Pancreas (tissue), 10 donors: ENCODE results near the gene KCNJ2. TPM values are rescaled to one million over a fixed set of nuclear protein-coding genes. Genes with fewer than 3 reads are reported as not detected.

ENCODE experiments used
- ATAC-seq, 4 donors: fragments of 200-7000 bp; cut with Tn5 transposase; one replicate each; pipeline versions ENCODE4 v1.8.0 to v1.9.1; 2020; ENCODE audit warnings: mild to moderate bottlenecking in 4 of 4, moderate library complexity in 4 of 4
- DNase-seq, 6 donors: peaks; one replicate each; pipeline ENCODE4 v3.0.0-alpha.2; 2020
- FAIRE-seq: peaks from 2 replicates; lab custom pipeline; 2012; peaks lifted over from hg19 to GRCh38; lab: Jason Lieb, UNC
- H3K27ac ChIP-seq, 4 donors: fragments of 200-600 bp; sonication (generic); 1 replicate in 3 of 4; 2 replicates in 1 of 4; pipeline versions ENCODE4 v1.5.0 to v1.8.0; 2020
- H3K27me3 ChIP-seq, 4 donors: fragments of 200-600 bp; one replicate each; pipeline ENCODE4 v1.8.0; 2021
- H3K36me3 ChIP-seq, 3 donors: fragments of 200-600 bp; sonication (generic) in 1 of 3; one replicate each; pipeline versions ENCODE4 v1.5.0 to v1.8.0; 2020 to 2021
- H3K4me1 ChIP-seq, 3 donors: fragments of 200-600 bp; one replicate each; pipeline ENCODE4 v1.8.0; 2021
- H3K4me3 ChIP-seq, 4 donors: fragments of 200-600 bp; sonication (generic) in 2 of 4; one replicate each; pipeline versions ENCODE4 v1.5.0 to v1.8.0; 2020 to 2021
- H3K9me3 ChIP-seq, 4 donors: fragments of 200-600 bp; one replicate each; pipeline ENCODE4 v1.8.0; 2021
- CTCF ChIP-seq, 4 donors: fragments of 200-600 bp; sonication (generic) in 3 of 4; IDR thresholded peaks; one replicate each; pipeline versions ENCODE4 v1.5.0 to v1.8.0; 2021; ENCODE audit warnings: antibody characterized with exemption in 4 of 4
- WGBS, 2 donors: extraction: QIAGEN DNeasy Blood & Tissue Kit; methylation state at CpG; one replicate each; pipeline ENCODE4 v1.1.7; 2013; 5-methylcytosine and 5-hydroxymethylcytosine counted together
- intact Hi-C, 3 donors: fragments of 100-400 bp; cut with DNase I; formaldehyde crosslinking; loops; one replicate each; pipeline versions ENCODE4 v1.11.1 to v1.14.2; 2022
- polyA plus RNA-seq, 2 donors: library from polyadenylated mRNA; stranded (reverse); fragments of 200-250 nt; gene quantifications; one replicate each; pipeline ENCODE4 v1.2.3, GENCODE V29; 2013
- total RNA-seq, 6 donors: library from RNA; stranded (reverse); fragmentation: NEBNext Ultra II Directional in 4 of 6; extraction: Animal tissue kit (Norgen Biotek cat#: 25700) in 4 of 6; gene quantifications; one replicate each; pipeline versions ENCODE4 v1.2.1 to v1.2.4, GENCODE V29; 2021 to 2023
- donor health status: healthy with polysubstance abuse.
- donor health status: DM: no; HTN: no; CAD: no; lungs with moderate emphysema.
- donor health status: DM: no; HTN: no; CAD: no.
- donor health status: control.
- donor health status: control.
- donor health status: Bipolar disorder and iron deficiency.
- donor health status: DM: yes; HTN: yes; CAD: no.
- donor health status: DM: no; HTN: no; CAD: no.
- donor health status: DM: no; HTN: no; CAD: no.
- donor health status: DM: yes; HTN: yes; CAD: no.

The KCNJ2 gene
- total and polyA plus RNA-seq, 8 donors: 0.32 to 2.3 (median 0.60) TPM

DNA sequence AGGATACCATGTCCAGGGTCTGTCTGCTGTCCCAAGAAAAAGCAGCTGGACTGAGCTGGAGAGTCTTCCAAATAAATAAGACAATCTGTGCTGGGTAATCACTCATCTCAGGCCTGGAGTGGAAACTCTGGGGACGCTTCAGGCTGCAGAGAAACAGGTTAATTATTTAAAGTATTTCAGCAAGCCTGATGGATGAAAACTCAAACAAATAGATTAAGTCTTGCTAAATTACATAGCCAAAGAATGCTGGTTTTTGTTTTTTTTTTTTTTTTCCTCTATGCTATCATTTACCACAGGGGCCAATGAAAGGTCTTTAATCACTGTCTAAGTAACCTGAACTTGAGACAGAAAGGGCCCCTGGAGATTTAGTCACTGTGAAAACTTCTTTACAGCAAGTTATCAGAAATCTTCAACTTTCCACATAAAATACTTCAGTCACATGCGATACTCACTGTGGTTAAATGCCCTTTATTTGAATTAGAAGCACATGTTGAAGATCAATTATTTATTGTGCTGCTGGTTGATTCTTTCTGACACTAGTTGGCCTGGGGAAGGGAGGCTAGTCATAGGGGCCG lies 31.0 kb upstream of the KCNJ2 start:
- intact Hi-C loops: no loop called here
- DNase-seq: no peak
- no peaks in the 10 kb centered on the region for H3K9me3 ChIP-seq
- peak overlapping the region in 1 of 4 donors; percentile 29 for H3K4me3 ChIP-seq
- no peak for FAIRE-seq
- peaks cover 0 to 22% (median 5%) of the 10 kb centered on the region in 3 donors for H3K4me1 ChIP-seq
- 60 to 63% methylated on average over 3 of the region's 3 CpGs for WGBS, 2 donors
- peak; percentile 28 to 65 (median 55) for ATAC-seq
- TF ChIP-seq CTCF (IDR thresholded peaks at IDR 0.05): no peak
- no peaks in the 10 kb centered on the region for H3K27me3 ChIP-seq
- peak overlapping the region in 3 of 4 donors; percentile 48 to 77 (median 74) for H3K27ac ChIP-seq
- H3K36me3 ChIP-seq: no peaks in the 10 kb centered on the region

- 11 to 20% methylated on average over 3 of the region's 3 CpGs for WGBS, 2 donors
- Histone ChIP-seq H3K9me3 (no peaks in the 10 kb centered on the region), H3K4me1 (peaks cover 0 to 22% (median 5%) of the 10 kb centered on the region in 3 donors), H3K36me3 (no peaks in the 10 kb centered on the region), H3K27ac (peak overlapping the region in 3 of 4 donors; percentile 48 to 74 (median 58)), H3K27me3 (no peaks in the 10 kb centered on the region), H3K4me3 (no peak overlapping the region)
- no peak for DNase-seq
- TF ChIP-seq CTCF (IDR thresholded peaks at IDR 0.05): no peak
- ATAC-seq: no peak
- intact Hi-C loops: no loop called here
- no peak for FAIRE-seq
Measured at GRCh38 chr17:70139449-70139993, 29.8 kb upstream of the KCNJ2 start.

GRCh38 chr17:70144260-70144846 lies 25.0 kb upstream of the KCNJ2 start:
- ATAC-seq (peak in 3 of 4 donors; percentile 60 to 68 (median 63)), DNase-seq (no peak), FAIRE-seq (peak; percentile 86)
- 18 to 20% methylated on average over 6 of the region's 6 CpGs for WGBS, 2 donors
- intact Hi-C loops: loop anchor here in 1 of 3 donors (5.0 kb wide), 1 partner anchor 537 kb away; no protein-coding TSS in a partner anchor
- H3K27ac ChIP-seq: no peak overlapping the region
- H3K27me3 ChIP-seq: no peaks in the 10 kb centered on the region
- peak in 3 of 4 donors; percentile 32 to 55 (median 53) for TF ChIP-seq CTCF (IDR thresholded peaks at IDR 0.05)
- peaks cover 0 to 2% (median 0%) of the 10 kb centered on the region in 3 donors for H3K4me1 ChIP-seq
- H3K4me3 ChIP-seq: no peak overlapping the region
- H3K36me3 ChIP-seq: no peaks in the 10 kb centered on the region
- H3K9me3 ChIP-seq: no peaks in the 10 kb centered on the region

- Histone ChIP-seq H3K36me3 (no peaks in the 10 kb centered on the region), H3K27ac (no peak overlapping the region), H3K4me3 (no peak overlapping the region), H3K9me3 (no peaks in the 10 kb centered on the region), H3K27me3 (no peaks in the 10 kb centered on the region), H3K4me1 (no peaks in the 10 kb centered on the region)
- ATAC-seq: no peak
- WGBS, 2 donors: 91 to 93% methylated on average over 3 of the region's 3 CpGs
- no peak for DNase-seq
- no peak for TF ChIP-seq CTCF (IDR thresholded peaks at IDR 0.05)
- intact Hi-C loops: no loop called here
- no peak for FAIRE-seq
Measured at GRCh38 chr17:70153210-70153609, 16.1 kb upstream of the KCNJ2 start.

DNA sequence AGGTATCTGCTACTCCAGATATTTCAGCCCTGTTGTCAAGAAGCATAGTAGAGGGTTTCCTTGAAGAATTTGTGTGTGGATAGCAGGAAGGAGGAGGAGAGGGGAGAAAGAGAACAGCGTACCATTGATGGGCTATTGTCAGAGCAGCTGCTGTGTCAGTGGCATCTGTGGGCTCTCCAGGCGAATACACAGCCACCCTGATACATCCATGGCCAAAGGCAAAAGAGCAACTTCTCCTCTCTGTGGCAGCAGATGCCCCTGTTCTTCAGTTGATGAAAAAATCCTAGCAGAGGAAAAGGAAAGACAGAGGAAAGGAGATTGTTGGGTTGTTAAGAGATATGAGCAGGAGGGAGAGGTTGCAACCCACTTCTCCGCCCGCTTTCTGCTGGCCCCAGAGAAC lies 12.2 kb upstream of the KCNJ2 start:
- no peaks in the 10 kb centered on the region for H3K4me1 ChIP-seq
- H3K27ac ChIP-seq: no peak overlapping the region
- no peaks in the 10 kb centered on the region for H3K36me3 ChIP-seq
- no peak for TF ChIP-seq CTCF (IDR thresholded peaks at IDR 0.05)
- DNase-seq (no peak), ATAC-seq (no peak), FAIRE-seq (no peak)
- H3K9me3 ChIP-seq: no peaks in the 10 kb centered on the region
- no peaks in the 10 kb centered on the region for H3K27me3 ChIP-seq
- intact Hi-C loops: no loop called here
- 81 to 95% methylated on average over 4 of the region's 4 CpGs for WGBS, 2 donors
- no peak overlapping the region for H3K4me3 ChIP-seq
